Measurements from ENCODE around the gene CPSF7.

CPSF7 gene

GRCh38 chr11:61353131-61354067 lies 76.4 kb downstream of the CPSF7 start:
- no peak for DNase-seq

Measured in GOT3 (cell line).